HG03442 (cell line): ENCODE data around the gene RNF212B.
A peak's percentile ranks its signal among the peaks of the same experiment; 100 is the strongest.

Experiments used
- ATAC-seq: cut with Tn5 transposase; IDR thresholded peaks from one replicate; pipeline ENCODE4 v1.9.1; 2021; ENCODE audit warnings: mild to moderate bottlenecking, moderate library complexity; ENCODE audit not compliant: unreplicated experiment

RNF212B gene

DNA sequence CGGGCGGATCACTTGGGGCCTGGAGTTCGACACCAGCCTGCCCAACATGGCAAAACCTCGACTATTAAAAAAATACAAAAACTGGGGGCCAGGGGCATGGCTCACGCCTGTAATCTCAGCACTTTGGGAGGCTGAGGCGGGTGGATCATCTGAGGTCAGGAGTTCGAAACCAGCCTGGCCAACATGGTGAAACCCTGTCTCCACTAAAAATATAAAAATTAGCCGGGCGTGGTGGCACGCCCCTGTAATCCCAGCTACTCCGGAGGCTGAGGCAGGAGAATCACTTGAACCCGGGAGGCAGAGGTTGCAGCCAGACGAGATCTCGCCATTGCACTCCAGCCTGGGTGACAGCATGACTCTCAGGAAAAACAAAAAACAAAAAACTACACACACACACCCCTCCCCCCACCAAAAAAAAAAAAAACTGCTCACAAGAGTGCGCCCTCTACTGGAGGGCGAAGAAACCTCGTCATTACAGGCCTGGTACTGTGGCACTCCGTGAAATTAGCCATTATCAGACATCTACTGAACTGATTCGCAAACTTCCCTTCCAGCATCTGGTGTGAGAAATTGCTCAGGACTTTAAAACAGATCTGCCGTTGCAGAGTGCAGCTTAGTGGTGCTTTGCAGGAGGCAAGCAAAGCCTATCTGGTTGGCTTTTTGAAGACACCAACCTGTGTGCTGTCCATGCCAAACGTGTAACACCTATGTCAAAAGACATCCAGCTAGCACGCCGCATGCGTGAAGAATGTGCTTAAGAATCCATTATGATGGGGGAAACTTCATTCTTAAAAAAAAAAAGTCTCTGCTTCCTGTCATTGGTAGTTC lies 57.2 kb downstream of the RNF212B start:
- ATAC-seq, result peak; percentile 49

DNA sequence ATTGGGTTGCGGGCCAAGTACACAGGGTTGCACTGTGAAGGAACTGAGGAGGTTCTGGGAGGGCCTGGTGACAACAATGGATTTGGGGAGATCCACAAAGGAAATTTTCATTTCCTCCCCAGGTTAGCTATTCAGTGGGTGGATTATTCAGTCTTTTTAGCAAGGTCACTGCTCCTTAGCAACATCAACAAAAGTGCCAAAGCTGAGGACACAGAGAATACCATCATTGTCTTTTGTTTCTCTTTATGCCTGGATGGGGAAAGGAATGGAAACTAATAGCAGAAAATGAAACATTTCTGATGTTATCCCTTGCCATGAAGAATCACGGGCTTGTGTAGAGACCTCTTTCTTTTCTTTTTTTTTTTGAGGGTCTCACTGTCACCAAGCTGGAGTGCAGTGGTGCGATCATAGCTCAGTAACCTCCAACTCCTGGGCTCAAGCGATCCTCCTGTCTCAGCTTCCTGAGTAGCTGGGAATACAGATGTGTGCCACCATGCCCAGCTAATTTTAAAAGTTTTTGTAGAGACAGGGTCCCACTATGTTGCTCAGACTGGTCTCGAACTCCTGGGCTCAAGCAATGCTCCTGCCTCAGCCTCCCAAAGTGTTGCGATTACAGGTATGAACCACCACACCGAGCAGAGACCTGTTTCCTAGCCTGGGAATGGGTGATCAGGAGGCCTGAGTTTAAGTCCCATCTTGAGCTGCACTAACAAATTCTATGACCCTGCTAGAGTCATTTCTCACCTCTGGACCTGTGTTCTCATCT lies 58.5 kb downstream of the RNF212B start:
- ATAC-seq, result no peak

DNA sequence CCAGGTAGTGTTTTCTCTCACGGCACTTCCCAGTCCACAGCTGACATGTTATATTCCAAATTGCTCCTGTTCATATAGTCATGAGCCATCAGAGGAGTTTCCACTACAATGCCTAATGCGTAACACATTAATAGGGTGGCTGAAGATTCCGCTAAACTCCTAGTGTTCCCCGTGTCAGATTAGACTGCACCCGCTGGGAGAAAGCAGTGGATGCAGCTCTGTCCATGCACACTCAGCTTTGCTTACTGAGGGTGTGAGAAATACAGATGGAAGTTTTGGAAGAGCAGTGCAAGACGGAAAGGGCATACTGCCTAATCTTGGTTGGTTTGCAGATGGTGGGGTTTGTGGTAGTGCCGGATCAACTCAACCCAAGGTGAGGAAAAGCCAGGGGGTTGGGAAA lies 59.4 kb downstream of the RNF212B start:
- no peak for ATAC-seq

DNA sequence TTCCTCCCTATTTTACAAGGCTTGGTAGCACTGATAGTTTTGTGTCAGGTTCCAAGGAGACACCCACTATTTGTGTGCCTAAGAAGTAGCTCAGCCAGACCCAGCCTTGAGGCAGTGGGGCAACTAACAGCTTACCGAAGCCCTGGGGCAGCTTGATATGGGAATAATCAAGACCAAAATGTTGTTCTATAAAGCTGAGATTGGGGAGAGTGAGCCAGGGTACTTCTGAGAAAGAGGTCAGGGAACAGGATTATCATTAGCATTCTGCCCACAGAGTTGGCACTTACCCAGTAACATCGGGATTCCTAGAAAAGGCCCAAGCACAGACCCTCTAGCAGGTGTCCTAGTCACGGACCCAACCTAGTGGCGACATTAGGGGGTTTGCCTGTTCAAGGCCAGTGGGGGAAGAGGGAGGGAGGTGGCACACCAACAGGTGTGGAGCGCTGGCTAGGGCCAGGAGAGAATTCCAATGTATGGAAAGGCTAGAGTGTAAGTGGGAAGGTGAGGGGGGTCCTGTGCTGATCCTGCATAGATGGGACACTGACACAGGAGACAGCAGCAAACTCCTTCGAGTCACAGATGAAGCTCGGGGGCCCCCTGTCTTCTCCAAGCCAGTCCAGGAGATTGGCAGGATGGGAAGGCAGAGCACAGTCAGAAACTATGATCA lies 60.0 kb downstream of the RNF212B start:
- ATAC-seq, result no peak

DNA sequence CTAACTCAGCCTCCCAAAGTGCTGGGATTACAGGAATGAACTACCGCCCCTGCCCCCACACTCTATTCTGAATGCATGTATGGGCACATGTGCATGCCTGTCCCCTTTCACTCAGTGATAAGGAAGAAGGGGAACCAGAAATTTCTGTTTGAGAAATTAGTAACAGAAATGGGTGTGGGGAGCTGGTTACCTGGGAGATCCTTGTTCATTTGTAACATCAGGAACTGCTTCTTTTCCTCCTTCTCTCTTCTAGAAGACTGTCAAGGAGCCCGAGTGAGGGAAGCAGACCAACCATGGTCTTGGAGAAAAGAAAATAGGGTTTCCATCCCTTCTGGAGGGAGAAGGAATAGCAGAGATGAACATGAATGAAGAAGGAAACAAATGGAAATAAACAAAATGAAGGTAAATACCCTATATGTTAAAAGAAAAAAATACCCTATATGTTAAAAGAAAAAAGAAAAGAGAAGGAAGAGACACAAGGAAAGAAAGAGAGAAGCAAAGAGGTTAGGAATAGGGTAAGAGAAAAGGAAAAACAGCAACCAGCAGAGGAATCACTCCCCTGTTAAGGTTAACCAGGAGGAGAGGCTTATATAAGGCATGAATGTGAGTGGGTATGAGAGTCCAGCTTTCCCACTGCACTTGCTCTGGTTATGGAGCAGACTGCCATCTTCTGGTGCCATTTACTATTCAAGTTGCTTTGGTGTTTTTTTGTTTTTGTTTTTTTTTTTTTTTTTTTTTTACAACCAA lies 61.6 kb downstream of the RNF212B start:
- ATAC-seq, result no peak

GRCh38 chr14:23299986-23300686 lies 62.4 kb downstream of the RNF212B start:
- ATAC-seq, result no peak

- no peak for ATAC-seq
These were observed 63.0 kb downstream of the RNF212B start for GRCh38 chr14:23300687-23301223.

GRCh38 chr14:23301288-23301968 lies 63.7 kb downstream of the RNF212B start:
- ATAC-seq, result peak; percentile 71

DNA sequence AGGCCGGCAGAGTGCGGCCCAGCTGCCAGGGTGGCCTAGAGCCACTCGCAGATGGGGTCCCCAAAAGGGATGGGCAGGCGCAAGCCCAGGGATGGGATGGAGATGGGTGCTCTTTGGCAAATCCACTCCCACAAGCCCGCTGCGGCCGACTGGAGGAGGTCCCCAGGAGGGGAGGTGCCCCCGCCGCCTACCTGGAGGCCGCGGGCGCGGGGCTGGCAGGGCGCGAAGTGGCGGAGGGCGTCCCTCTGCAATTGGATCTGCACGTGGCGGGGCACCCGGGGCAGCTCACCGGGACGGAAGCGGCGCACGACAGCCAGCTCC lies 64.2 kb downstream of the RNF212B start:
- peak; percentile 9 for ATAC-seq

- ATAC-seq, result peak; percentile 30
These were observed 64.8 kb downstream of the RNF212B start, which contains the start of gene PPP1R3E for GRCh38 chr14:23302290-23303225. Gene PPP1R3E, minus strand, starts transcription at chr14:23302859. Its CDS starts 283 bp downstream, at chr14:23302576.

- ATAC-seq, result no peak
These were observed 68.8 kb downstream of the RNF212B start, which contains the start of gene BCL2L2 for GRCh38 chr14:23306412-23307145. Gene BCL2L2, plus strand, starts transcription at chr14:23306833. Its CDS starts 935 bp downstream, at chr14:23307768.

- no peak for ATAC-seq
These were observed 69.4 kb downstream of the RNF212B start for GRCh38 chr14:23307146-23307530.

DNA sequence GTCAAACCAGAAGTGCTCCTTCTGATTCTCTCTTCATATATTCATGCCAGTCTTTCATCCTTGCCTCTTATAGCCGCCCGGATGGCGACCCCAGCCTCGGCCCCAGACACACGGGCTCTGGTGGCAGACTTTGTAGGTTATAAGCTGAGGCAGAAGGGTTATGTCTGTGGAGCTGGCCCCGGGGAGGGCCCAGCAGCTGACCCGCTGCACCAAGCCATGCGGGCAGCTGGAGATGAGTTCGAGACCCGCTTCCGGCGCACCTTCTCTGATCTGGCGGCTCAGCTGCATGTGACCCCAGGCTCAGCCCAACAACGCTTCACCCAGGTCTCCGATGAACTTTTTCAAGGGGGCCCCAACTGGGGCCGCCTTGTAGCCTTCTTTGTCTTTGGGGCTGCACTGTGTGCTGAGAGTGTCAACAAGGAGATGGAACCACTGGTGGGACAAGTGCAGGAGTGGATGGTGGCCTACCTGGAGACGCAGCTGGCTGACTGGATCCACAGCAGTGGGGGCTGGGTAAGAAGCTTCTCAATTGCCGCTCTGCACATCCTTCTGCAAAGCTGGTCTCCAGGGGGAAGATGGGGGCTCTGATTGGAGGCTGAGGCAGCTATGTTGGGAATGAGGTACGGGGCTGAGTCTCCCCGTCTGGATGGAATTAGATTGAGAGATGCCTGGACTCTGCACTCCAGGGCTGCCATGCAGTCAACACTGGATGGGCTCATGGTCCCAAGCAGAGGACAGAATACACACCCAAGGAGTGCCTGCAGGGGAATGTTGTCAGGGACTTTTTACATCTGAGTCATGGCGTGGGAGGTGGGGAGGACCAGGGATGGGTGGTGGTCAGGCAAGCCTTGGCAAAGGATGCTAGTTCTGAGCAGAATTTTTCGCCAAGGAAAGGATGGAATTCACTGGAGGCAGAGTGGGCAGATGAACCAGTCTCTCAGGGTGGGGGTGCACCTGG lies 70.2 kb downstream of the RNF212B start:
- no peak for ATAC-seq

DNA sequence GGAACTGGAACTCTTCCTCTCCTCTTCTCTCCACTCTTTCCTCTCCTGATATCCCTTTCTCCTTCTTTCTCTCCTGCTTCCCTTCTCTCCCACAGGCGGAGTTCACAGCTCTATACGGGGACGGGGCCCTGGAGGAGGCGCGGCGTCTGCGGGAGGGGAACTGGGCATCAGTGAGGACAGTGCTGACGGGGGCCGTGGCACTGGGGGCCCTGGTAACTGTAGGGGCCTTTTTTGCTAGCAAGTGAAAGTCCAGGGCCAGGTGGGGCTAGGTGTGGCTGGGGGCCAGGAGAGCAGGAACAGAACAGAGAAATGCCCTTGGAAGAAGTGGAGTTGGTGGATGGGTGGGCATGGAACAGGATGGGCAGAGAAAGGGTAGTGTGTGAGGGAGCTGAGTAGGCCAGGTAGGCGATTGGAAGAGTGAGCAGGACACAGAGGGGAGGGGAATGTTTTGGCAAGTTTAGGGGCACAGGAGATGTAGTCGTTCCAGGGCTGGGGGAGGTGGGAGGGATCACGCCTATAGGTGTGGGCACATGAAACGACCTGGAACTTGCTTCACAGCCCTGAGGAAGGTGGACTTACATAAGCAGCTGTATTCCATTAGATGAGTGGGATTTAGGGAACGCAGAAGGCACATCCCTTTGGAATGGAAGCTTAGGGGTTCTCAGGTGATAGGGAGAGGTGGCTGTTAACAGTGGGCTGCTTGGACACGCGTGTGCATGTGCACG lies 71.1 kb downstream of the RNF212B start:
- ATAC-seq, result no peak

DNA sequence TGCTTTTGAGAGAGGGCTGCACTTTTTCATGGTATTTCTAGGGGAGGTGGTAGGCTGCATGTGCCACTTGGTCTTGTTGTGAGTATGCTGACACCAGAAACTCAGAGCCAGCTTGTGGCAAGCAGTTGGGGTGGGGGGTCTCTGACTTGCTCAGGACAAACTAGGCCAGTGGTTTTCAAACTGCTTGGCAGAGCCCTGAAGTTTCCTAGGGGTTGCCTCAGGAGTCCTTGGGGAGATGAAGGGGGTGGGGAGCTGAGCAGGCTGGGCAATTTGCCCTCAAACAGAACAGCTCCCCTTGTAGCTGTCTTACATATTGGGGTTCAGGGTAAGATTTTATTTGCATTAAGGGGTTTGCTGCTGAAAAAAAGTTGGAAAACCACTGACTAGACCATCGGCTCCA lies 72.8 kb downstream of the RNF212B start:
- no peak for ATAC-seq

DNA sequence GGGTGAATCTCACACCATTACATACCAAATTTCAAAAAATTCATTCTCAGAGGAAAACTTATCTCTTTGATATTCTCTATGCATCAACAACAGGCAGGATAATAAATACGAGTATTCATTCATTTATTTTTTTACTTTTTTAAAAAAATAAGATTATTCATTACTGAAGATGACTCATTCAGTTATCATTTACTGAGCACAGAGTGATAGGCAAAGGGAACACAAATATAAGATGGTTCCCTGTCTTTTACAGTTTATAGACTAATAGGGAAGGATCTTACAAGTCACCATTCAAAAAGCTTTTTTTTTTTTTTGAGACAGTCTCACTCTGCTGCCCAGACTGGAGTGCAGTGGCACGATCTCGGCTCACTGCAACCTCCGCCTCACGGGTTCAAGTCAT lies 78.6 kb downstream of the RNF212B start:
- no peak for ATAC-seq
